Glutamatergic neuron (in vitro differentiated cells): ENCODE data around the gene SDHB. TPM values are rescaled to one million over a fixed set of nuclear protein-coding genes. Genes with fewer than 3 reads are reported as not detected.

ENCODE experiments used
- DNase-seq: peaks from one replicate; pipeline ENCODE4 v3.0.0; 2022
- H3K27ac Mint-ChIP-seq: one replicate; pipeline ENCODE4 v1.8.0; 2020; ENCODE audit warnings: mild to moderate bottlenecking, mixed read lengths, inconsistent platforms; ENCODE audit not compliant: unreplicated experiment
- H3K27me3 Mint-ChIP-seq: one replicate; pipeline ENCODE4 v1.8.0; 2020; ENCODE audit warnings: mild to moderate bottlenecking, moderate library complexity, mixed read lengths, inconsistent platforms; ENCODE audit not compliant: unreplicated experiment
- H3K36me3 Mint-ChIP-seq: one replicate; pipeline ENCODE4 v1.8.0; 2020; ENCODE audit warnings: mild to moderate bottlenecking, mixed read lengths, inconsistent platforms; ENCODE audit not compliant: unreplicated experiment
- H3K4me1 Mint-ChIP-seq: one replicate; pipeline ENCODE4 v1.8.0; 2020; ENCODE audit warnings: mild to moderate bottlenecking, low read depth, mixed read lengths, inconsistent platforms; ENCODE audit not compliant: unreplicated experiment
- H3K4me3 Mint-ChIP-seq: one replicate; pipeline ENCODE4 v1.8.0; 2020; ENCODE audit warnings: mild to moderate bottlenecking, mixed read lengths, inconsistent platforms; ENCODE audit not compliant: unreplicated experiment
- H3K9me3 Mint-ChIP-seq: one replicate; pipeline ENCODE4 v1.8.0; 2020; ENCODE audit warnings: mild to moderate bottlenecking, moderate library complexity, mixed read lengths, inconsistent platforms; ENCODE audit not compliant: unreplicated experiment
- total RNA-seq: library from RNA; stranded (reverse); fragmentation: NEBNext Ultra II Directional; extraction: Animal tissue kit (Norgen Biotek cat#: 25700); gene quantifications from one replicate; pipeline ENCODE4 v1.2.1, GENCODE V29; 2021; ENCODE audit not compliant: unreplicated experiment
- TF ChIP-seq, protein P1 (sequence below): fragments of 200-600 bp; sonication (generic); IDR thresholded peaks from one replicate; pipeline ENCODE4 v1.5.0; 2021; ENCODE audit not compliant: partially characterized antibody, unreplicated experiment

SDHB gene
- total RNA-seq, 1 donor from 2014 or later = 58.9 TPM

DNA sequence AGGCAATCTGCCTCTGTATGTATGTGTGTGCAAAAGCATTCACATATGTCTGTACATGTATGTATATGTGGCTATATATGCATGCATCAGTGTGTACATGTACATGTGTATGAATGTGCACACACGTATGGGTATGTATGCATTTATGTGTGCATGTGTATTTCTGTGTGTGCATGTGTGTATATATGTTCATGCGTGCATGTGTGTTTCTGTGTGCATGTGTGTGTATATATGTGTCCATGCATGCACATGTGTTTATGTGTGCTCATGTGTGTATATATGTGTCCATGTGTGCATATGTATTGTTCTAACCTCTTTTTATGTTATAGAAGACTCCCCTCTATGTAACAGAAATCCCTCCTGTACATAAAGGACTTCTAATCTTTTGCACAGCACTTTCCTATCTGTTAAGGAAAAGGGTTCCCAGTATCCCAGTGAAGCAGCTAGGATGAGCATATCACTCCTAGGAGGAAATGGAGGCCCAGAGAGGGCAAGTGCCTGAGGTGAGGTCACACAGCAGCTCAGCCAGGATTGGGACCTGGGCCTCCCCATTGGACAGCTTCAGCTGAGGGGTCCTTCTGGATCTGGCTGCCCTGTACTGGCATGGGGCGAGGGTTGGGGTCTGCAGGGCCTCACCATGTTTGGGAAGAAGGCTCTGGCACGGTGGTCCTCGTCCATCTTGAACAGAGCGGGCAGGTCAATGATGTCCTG is 15.8 kb upstream of the SDHB start:
- Mint-ChIP-seq H3K27ac (no peak overlapping the region), H3K9me3 (no peaks in the 10 kb centered on the region), H3K27me3 (peaks cover 2% of the 10 kb centered on the region), H3K4me3 (no peak overlapping the region), H3K4me1 (peaks cover 6% of the 10 kb centered on the region), H3K36me3 (no peaks in the 10 kb centered on the region)
- TF ChIP-seq, protein P1, sequence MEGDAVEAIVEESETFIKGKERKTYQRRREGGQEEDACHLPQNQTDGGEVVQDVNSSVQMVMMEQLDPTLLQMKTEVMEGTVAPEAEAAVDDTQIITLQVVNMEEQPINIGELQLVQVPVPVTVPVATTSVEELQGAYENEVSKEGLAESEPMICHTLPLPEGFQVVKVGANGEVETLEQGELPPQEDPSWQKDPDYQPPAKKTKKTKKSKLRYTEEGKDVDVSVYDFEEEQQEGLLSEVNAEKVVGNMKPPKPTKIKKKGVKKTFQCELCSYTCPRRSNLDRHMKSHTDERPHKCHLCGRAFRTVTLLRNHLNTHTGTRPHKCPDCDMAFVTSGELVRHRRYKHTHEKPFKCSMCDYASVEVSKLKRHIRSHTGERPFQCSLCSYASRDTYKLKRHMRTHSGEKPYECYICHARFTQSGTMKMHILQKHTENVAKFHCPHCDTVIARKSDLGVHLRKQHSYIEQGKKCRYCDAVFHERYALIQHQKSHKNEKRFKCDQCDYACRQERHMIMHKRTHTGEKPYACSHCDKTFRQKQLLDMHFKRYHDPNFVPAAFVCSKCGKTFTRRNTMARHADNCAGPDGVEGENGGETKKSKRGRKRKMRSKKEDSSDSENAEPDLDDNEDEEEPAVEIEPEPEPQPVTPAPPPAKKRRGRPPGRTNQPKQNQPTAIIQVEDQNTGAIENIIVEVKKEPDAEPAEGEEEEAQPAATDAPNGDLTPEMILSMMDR = no peak
- DNase-seq = no peak

DNA sequence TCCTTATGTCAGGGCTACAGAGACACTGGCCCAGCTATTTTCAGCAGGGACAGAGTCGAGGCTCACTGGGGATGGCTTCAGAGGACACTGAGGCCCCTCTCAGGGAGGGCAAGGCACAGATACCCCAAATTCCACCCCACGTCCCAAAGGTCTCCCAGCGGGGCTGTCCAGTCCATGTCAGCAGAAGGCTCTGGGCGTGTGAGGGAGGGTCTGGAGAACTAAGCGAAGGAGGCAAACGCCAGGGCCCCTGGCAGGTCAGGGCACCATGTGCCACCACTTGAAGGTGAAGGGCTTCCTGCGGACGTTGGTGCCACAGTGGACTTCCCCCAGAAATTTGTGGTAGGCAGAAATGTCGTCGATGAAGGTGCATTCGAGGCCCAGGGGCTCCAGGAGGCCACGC is 15.0 kb upstream of the SDHB start:
- DNase-seq = no peak
- H3K27me3 Mint-ChIP-seq = peaks cover 2% of the 10 kb centered on the region
- no peak overlapping the region for H3K27ac Mint-ChIP-seq
- H3K4me3 Mint-ChIP-seq = no peak overlapping the region
- peaks cover 6% of the 10 kb centered on the region for H3K4me1 Mint-ChIP-seq
- no peaks in the 10 kb centered on the region for H3K36me3 Mint-ChIP-seq
- TF ChIP-seq, protein P1 = no peak
- no peaks in the 10 kb centered on the region for H3K9me3 Mint-ChIP-seq

DNA sequence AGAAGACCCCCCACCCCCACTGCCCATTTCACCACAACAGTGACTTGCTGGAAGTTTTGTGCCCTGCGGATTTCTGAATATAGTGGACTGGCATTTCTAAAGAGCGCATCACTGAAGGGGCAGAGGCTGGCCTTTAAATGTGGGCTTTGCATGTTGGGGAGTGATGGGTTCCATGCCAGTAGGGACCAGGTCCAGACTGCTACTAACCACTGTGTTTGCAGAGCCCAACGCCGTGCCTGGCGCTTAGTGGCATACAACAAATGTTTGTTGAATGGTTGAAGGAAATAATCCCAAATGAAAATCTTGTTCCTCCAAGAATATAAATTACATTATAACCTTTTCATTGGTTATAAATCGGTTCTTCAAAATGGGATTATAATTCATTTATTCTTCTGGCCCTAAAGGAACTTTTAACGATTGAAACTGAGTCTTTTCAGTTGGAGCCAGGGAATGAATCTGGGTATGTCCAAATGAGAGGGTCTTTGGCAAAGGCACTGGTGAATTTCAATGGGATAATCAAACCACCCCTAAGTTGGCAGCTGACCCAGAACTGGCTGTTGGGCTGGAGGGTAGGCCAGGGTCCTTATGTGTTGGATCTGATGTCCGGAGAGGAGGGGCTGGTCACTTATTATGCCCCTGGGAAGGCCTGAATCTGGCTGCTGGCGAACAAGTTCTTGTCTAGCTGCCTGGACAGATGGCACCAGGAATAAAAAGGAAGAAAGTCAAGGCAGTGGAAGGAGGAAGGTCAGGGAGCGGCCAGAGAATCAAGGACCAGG is 13.8 kb upstream of the SDHB start:
- no peaks in the 10 kb centered on the region for H3K36me3 Mint-ChIP-seq
- H3K27ac Mint-ChIP-seq = no peak overlapping the region
- TF ChIP-seq, protein P1 = no peak
- peaks cover 2% of the 10 kb centered on the region for H3K27me3 Mint-ChIP-seq
- H3K4me3 Mint-ChIP-seq = no peak overlapping the region
- peaks cover 6% of the 10 kb centered on the region for H3K4me1 Mint-ChIP-seq
- no peaks in the 10 kb centered on the region for H3K9me3 Mint-ChIP-seq
- DNase-seq = no peak

DNA sequence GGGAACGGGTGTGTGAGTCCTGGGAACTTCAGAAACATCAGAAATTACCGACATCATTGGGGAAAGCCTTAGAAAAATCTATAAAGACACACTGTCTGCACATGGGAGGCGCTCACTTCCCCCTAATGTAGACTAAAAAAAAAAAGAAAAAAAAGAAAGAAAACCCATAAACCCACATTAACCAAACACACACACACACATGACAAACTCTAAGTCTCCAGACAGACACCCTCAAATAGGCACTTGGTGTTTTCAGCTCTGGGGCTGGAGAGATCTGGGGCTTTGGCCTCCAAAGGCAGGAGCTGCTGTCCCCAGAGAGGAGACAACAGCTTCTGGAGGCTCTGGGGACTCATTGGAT is 13.2 kb upstream of the SDHB start:
- Mint-ChIP-seq H3K36me3 (no peaks in the 10 kb centered on the region), H3K9me3 (no peaks in the 10 kb centered on the region), H3K4me3 (no peak overlapping the region), H3K27me3 (peaks cover 2% of the 10 kb centered on the region), H3K27ac (no peak overlapping the region), H3K4me1 (peaks cover 6% of the 10 kb centered on the region)
- no peak for DNase-seq
- TF ChIP-seq, protein P1 = no peak
